ENCODE data around the gene MAP7.

Gene MAP7

GRCh38 chr6:136563386-136564152 lies 13.3 kb upstream of the MAP7 start:
- DNase-seq, result no peak

- no peak for DNase-seq
These were observed 12.0 kb upstream of the MAP7 start for GRCh38 chr6:136562211-136562610.

- DNase-seq, result no peak
These were observed 3.1 kb upstream of the MAP7 start for GRCh38 chr6:136553166-136553787.

- no peak for DNase-seq
These were observed 1.8 kb upstream of the MAP7 start for GRCh38 chr6:136552054-136552453.

DNA sequence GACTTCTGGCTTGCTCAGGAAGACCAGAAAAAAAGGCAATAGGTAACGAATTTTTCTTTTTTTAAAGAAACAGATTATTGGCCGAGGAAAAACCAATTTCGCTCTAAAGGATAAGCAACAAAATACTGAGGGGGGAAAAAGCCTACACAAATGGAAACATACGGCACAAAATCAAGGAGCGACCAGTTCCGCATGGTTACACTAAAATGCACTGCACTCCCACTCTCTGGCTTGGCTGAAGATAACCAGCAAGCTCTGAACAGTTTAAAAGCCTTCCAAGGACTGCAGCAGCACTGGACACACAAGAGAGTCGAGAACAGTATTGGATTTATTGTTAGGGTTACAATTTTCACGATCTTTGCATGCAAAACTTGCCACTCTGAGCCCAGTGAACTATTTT lies 881 bp upstream of the MAP7 start:
- no peak for DNase-seq

DNA sequence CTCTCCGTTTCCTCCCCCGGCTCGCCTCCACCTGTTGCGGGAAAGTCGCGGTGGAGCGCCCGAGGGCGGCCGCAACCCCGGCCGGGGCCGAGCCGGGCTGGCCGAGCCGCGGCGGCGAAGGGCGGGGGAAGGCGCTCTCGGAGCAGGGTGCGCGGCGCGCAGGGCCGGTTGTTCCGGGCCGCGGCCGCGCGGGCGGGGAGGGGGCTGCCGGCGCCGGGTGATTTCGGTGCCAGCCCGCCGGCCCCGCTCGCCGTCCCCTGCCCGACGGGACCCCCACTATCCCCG lies 235 bp downstream of the MAP7 start:
- DNase-seq, result no peak

- no peak for DNase-seq
These were observed 750 bp downstream of the MAP7 start for GRCh38 chr6:136549300-136550044.

DNA sequence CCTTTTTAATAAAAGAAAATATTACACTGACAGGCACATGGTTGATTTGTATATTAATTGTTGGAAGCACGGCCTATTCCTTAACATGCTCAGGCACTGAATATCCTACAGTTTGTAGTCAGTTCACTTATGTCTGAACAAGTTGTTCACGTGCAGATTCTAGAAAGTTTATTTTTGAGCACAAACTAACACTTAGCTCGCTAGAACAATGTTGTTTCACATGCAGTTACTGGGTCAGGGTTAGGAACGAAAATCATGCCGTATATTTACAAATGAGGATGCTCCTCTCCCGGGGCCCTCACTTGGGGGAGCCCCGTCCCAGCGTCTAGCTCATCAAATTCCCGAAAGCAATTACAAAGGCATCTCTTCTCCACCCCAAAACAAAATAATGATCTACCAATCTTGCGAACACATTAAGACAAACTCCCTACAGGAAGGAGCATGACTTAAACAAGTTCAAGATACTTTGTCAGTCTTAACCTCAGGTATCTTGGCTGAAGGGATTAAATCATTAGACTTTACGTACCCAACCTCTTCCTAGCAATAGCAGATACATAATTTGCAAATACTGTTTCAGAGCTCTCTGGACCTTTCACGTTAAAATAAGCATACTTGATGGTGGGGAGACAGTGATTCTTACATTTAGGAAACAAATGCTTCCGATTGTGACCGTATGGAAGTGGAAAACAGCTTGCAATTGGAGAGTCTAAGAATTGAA lies 1.5 kb downstream of the MAP7 start:
- DNase-seq, result no peak

- no peak for DNase-seq
These were observed 2.4 kb downstream of the MAP7 start for GRCh38 chr6:136547871-136548270.

GRCh38 chr6:136547336-136547735 lies 2.9 kb downstream of the MAP7 start:
- no peak for DNase-seq

DNA sequence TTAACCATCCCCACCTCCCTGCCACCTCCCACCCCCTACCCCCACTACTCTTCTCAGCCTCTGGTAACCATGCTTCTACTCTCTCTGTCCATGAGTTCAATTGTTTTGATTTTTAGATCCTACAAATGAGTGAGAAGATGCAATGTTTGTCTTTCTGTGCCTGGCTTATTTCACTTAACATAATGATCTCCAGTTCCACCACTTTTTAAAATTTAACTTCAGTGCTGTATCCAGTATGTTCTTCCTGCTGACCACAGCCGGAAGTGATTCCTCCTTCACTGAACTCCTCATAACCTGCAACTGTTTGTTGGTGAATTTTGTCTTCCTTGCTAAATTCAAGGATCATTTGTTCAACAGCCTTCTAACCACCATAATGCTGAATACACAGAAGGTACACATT lies 3.9 kb downstream of the MAP7 start:
- DNase-seq, result no peak

GRCh38 chr6:136544326-136544725 lies 5.9 kb downstream of the MAP7 start:
- DNase-seq, result no peak

DNA sequence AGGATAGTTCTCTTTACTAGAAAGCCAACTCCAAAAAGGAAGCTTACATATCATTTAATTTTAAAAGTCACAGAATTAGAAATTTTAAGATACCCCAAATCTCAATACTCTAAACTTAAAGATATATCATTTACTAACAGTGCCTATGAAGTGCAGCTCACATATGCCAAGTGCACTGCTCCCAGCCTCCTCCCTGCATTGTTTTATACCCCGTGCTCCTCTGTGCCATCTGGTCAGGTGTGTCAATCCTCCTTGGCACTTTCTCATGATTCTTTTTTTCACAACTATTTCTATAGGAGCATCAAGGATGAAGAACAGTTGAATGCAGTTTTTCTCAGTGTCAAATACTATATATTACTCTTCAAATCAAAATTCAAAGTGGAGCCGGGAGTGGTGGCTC lies 8.8 kb downstream of the MAP7 start:
- no peak for DNase-seq

- no peak for DNase-seq
These were observed 10.1 kb downstream of the MAP7 start for GRCh38 chr6:136539967-136540652.

DNA sequence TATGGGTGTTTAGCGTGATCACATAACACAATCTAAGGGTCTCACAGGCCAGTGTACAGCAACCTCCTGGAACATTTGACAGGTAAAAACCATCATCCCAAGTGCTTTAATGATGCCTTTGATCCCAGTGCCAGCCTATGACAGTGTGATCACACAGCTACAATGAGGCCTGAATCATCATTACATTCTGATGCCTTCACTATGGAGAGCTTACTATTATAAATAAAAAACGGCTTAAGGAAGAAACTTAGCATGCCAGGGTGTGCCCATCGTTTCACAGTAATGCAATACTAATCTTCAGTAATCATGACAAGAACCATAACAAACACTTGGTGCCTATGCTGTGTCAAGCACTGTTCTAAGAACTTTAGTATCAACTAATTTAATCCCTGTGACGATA lies 11.4 kb downstream of the MAP7 start:
- no peak for DNase-seq

DNA sequence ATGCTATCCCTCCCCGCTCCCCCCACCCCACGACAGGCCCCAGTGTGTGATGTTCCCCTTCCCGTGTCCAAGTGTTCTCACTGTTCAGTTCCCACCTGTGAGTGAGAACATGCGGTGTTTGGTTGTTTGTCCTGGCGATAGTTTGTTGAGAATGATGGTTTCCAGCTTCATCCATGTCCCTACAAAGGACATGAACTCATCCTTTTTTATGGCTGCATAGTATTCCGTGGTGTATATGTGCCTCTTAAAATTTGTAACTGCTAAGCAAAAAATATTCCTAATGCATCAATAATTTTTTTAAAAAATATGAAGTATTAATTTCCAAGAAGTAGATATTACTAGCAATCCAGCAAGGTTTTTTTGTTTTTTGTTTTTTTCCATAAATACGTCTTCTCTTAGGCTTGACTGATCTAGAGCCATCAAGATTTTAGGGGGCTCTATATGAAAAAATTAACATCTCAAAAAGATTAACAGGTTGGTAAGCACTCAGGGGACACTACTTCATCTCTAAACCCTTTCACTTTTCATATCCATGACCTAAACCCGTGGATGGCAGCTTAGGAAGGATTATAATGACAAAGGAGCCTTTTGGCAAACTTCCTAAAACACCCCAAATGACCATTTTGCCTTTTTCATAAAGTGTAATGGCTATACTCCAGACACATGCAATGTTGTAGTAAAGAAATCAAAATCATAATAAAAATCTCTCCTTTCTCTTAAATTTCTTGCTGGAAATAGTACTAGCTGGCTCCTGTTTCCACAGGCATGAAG lies 14.2 kb downstream of the MAP7 start:
- no peak for DNase-seq

- DNase-seq, result no peak
These were observed 15.0 kb downstream of the MAP7 start for GRCh38 chr6:136535017-136535765.

GRCh38 chr6:136534268-136534667 lies 16.0 kb downstream of the MAP7 start:
- DNase-seq, result no peak

- no peak for DNase-seq
These were observed 16.7 kb downstream of the MAP7 start for GRCh38 chr6:136533487-136533886.

GRCh38 chr6:136532030-136532429 lies 18.2 kb downstream of the MAP7 start:
- DNase-seq, result no peak

DNA sequence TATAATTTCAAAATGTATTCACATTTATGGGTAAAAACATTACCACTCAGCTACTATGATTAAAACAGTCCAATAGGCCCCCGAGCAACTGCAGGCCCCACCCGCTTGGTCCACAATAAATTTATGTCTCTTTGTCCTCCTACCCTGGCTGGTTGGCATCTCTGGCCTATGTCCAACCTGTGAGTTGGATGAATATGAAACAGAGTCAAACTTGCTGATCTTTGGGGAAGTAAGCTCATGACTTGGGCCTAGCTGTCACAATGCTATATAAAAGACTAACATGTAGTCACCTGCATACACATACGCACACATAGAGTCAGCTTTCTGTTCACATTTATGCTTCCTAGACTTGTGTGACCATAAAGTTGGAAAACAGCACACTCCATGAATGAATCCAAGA lies 20.5 kb downstream of the MAP7 start:
- no peak for DNase-seq

DNA sequence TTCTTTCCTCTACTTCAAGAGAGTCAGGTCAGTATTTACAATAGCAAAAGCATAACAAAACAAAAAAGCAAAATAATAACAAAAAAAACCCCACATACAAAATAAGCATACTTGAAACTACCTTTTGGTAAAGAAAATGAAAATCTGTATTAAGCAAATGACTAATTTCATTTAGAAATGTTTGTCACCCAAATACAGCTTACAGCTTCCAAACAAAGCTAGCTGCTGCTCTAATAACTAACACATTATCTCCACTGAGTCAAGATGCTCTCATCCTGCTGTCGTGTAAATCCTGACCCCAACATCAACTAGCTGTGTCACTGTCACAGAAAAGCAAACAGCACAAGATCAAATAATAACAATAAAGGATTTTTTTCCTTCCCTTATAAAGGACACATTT lies 21.7 kb downstream of the MAP7 start:
- no peak for DNase-seq

Measured in stimulated activated CD8-positive, alpha-beta memory T cell treated with anti-CD3 and anti-CD28 coated beads, Interleukin-4, amount 100 ng/mL, for 48 hours (primary cell).